Parathyroid adenoma (tissue), 2 donors: ENCODE data around the gene SLC22A6.

Source experiments
- H2AFZ ChIP-seq: fragments of 300-600 bp; sonication (generic); one replicate; pipeline ENCODE4 v1.7.0; 2017; ENCODE audit warnings: antibody characterized with exemption, mild to moderate bottlenecking
- H3K27ac ChIP-seq: fragments of 300-600 bp; sonication (generic); one replicate; pipeline ENCODE4 v1.7.0; 2017
- H3K27me3 ChIP-seq: fragments of 300-600 bp; sonication (generic); one replicate; pipeline ENCODE4 v1.7.0; 2017; ENCODE audit warnings: low read length; ENCODE audit not compliant: control insufficient read depth, insufficient read depth
- H3K36me3 ChIP-seq: fragments of 300-600 bp; sonication (generic); one replicate; pipeline ENCODE4 v1.7.0; 2017; ENCODE audit warnings: low read length; ENCODE audit not compliant: control insufficient read depth, insufficient read depth
- H3K4me1 ChIP-seq: fragments of 300-600 bp; sonication (generic); one replicate; pipeline ENCODE4 v1.7.0; 2017; ENCODE audit warnings: control low read depth
- H3K4me2 ChIP-seq: fragments of 300-600 bp; sonication (generic); one replicate; pipeline ENCODE4 v1.7.0; 2017; ENCODE audit warnings: low read length
- H3K4me3 ChIP-seq: fragments of 300-600 bp; sonication (generic); one replicate; pipeline ENCODE4 v1.7.0; 2017; ENCODE audit warnings: low read depth, low read length
- H3K79me2 ChIP-seq: fragments of 300-600 bp; sonication (generic); one replicate; pipeline ENCODE4 v1.7.0; 2017; ENCODE audit warnings: control low read depth
- H3K9ac ChIP-seq: fragments of 300-600 bp; sonication (generic); one replicate; pipeline ENCODE4 v1.7.0; 2017; ENCODE audit warnings: mild to moderate bottlenecking
- H3K9me3 ChIP-seq: fragments of 300-600 bp; sonication (generic); one replicate; pipeline ENCODE4 v1.7.0; 2017; ENCODE audit warnings: low read length; ENCODE audit not compliant: control insufficient read depth
- TF ChIP-seq, protein P1 (sequence below): fragments of 300-600 bp; sonication (generic); IDR thresholded peaks from one replicate; pipeline ENCODE4 v1.7.0; 2017; ENCODE audit warnings: antibody characterized with exemption, mild to moderate bottlenecking
- donor health status: primary hyperparathyroidism.

SLC22A6 gene

GRCh38 chr11:62981743-62982142 is 3.0 kb downstream of the SLC22A6 start:
- Histone ChIP-seq H3K9me3 (no peaks in the 10 kb centered on the region), H3K27ac (no peak overlapping the region), H3K27me3 (no peaks in the 10 kb centered on the region), H3K36me3 (no peaks in the 10 kb centered on the region), H3K4me3 (no peak overlapping the region), H3K9ac (no peak overlapping the region), H3K4me2 (no peak overlapping the region), H2AFZ (no peak overlapping the region), H3K4me1 (no peaks in the 10 kb centered on the region), H3K79me2 (no peaks in the 10 kb centered on the region)
- TF ChIP-seq, protein P1, sequence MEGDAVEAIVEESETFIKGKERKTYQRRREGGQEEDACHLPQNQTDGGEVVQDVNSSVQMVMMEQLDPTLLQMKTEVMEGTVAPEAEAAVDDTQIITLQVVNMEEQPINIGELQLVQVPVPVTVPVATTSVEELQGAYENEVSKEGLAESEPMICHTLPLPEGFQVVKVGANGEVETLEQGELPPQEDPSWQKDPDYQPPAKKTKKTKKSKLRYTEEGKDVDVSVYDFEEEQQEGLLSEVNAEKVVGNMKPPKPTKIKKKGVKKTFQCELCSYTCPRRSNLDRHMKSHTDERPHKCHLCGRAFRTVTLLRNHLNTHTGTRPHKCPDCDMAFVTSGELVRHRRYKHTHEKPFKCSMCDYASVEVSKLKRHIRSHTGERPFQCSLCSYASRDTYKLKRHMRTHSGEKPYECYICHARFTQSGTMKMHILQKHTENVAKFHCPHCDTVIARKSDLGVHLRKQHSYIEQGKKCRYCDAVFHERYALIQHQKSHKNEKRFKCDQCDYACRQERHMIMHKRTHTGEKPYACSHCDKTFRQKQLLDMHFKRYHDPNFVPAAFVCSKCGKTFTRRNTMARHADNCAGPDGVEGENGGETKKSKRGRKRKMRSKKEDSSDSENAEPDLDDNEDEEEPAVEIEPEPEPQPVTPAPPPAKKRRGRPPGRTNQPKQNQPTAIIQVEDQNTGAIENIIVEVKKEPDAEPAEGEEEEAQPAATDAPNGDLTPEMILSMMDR: no peak

- Histone ChIP-seq H3K4me2 (no peak overlapping the region), H3K4me3 (no peak overlapping the region), H3K27ac (no peak overlapping the region), H2AFZ (no peak overlapping the region), H3K4me1 (no peaks in the 10 kb centered on the region), H3K36me3 (no peaks in the 10 kb centered on the region), H3K9ac (no peak overlapping the region), H3K79me2 (no peaks in the 10 kb centered on the region), H3K9me3 (no peaks in the 10 kb centered on the region), H3K27me3 (no peaks in the 10 kb centered on the region)
- TF ChIP-seq, protein P1: no peak
Measured at GRCh38 chr11:62980133-62980760, 4.5 kb downstream of the SLC22A6 start.

- Histone ChIP-seq H2AFZ (no peak overlapping the region), H3K4me2 (no peak overlapping the region), H3K4me3 (no peak overlapping the region), H3K36me3 (no peaks in the 10 kb centered on the region), H3K27me3 (no peaks in the 10 kb centered on the region), H3K27ac (no peak overlapping the region), H3K9ac (no peak overlapping the region), H3K9me3 (no peaks in the 10 kb centered on the region), H3K4me1 (no peaks in the 10 kb centered on the region), H3K79me2 (no peaks in the 10 kb centered on the region)
- TF ChIP-seq, protein P1: no peak
Measured at GRCh38 chr11:62976109-62976508, 8.7 kb downstream of the SLC22A6 start.

DNA sequence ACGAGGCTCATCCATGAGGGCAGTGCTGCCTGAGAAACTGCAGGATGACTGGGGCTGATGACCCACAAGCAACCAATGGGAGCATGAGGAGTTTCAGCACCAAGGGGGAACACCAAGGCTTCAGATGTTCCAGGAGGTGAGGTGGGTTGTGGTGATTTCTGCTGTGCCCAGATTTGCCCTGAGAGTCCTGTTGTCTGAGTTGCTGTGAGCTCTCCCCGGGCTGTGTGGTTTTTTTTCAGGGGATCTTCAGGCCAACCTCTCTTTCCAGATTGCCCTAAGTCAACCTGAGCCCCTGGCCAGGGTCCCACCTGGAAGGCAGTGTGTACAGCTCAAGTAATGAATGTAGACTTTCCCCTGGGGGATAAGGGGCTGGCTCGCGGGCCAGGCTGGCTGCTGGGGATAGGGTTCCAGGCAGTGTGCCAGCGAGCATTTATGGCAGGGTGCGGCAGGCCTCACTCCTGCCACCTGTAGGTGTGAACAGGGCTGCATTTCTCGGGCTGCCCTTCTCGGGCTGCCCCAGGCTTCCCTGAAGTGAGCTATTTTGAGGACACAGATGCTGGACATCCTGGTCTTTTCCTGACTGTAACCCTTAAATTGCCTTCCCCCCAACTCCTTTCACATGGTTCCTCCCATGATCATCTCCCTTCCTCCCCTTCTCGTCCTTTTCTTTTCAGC is 9.8 kb downstream of the SLC22A6 start:
- Histone ChIP-seq H3K36me3 (no peaks in the 10 kb centered on the region), H2AFZ (no peak overlapping the region), H3K4me2 (no peak overlapping the region), H3K4me3 (no peak overlapping the region), H3K79me2 (no peaks in the 10 kb centered on the region), H3K4me1 (no peaks in the 10 kb centered on the region), H3K27me3 (no peaks in the 10 kb centered on the region), H3K27ac (no peak overlapping the region), H3K9ac (no peak overlapping the region), H3K9me3 (no peaks in the 10 kb centered on the region)
- TF ChIP-seq, protein P1: peak; percentile 37

- no peaks in the 10 kb centered on the region for H3K79me2 ChIP-seq
Measured at GRCh38 chr11:62965574-62965973, 19.2 kb downstream of the SLC22A6 start.

More at GRCh38 chr11:62965574-62965973, 19.2 kb downstream of the SLC22A6 start:
- H3K36me3 ChIP-seq: no peaks in the 10 kb centered on the region
- H3K4me3 ChIP-seq: no peak overlapping the region
- H2AFZ ChIP-seq: no peak overlapping the region
- TF ChIP-seq, protein P1: no peak
- no peak overlapping the region for H3K27ac ChIP-seq
- H3K4me1 ChIP-seq: no peaks in the 10 kb centered on the region
- H3K9me3 ChIP-seq: no peaks in the 10 kb centered on the region
- no peaks in the 10 kb centered on the region for H3K27me3 ChIP-seq
- H3K4me2 ChIP-seq: no peak overlapping the region
- no peak overlapping the region for H3K9ac ChIP-seq
